ENCODE results near the gene MYCN.

Gene MYCN

GRCh38 chr2:15981646-15982045 is 41.3 kb downstream of the MYCN start:
- no peak for DNase-seq

- DNase-seq = peak in 1 of 2 experiments; percentile 15
These were observed 42.1 kb downstream of the MYCN start for GRCh38 chr2:15982285-15983044.

- no peak for DNase-seq
These were observed 43.1 kb downstream of the MYCN start for GRCh38 chr2:15983496-15983895.

- DNase-seq = no peak
These were observed 44.3 kb downstream of the MYCN start for GRCh38 chr2:15984368-15985255.

- DNase-seq = no peak
These were observed 45.2 kb downstream of the MYCN start for GRCh38 chr2:15985531-15985930.

- DNase-seq = no peak
These were observed 45.8 kb downstream of the MYCN start for GRCh38 chr2:15986068-15986560.

- no peak for DNase-seq
These were observed 46.3 kb downstream of the MYCN start for GRCh38 chr2:15986644-15987043.

GRCh38 chr2:15988733-15989132 is 48.4 kb downstream of the MYCN start:
- DNase-seq = no peak

GRCh38 chr2:15989559-15989958 is 49.2 kb downstream of the MYCN start:
- DNase-seq = no peak

GRCh38 chr2:15990151-15991101 is 50.1 kb downstream of the MYCN start:
- DNase-seq = no peak

GRCh38 chr2:15991231-15991630 is 50.9 kb downstream of the MYCN start:
- no peak for DNase-seq

- no peak for DNase-seq
These were observed 52.3 kb downstream of the MYCN start for GRCh38 chr2:15992457-15993231.

GRCh38 chr2:15993232-15993610 is 52.9 kb downstream of the MYCN start:
- DNase-seq = no peak

- no peak for DNase-seq
These were observed 53.3 kb downstream of the MYCN start for GRCh38 chr2:15993666-15994065.

- DNase-seq = no peak
These were observed 55.3 kb downstream of the MYCN start for GRCh38 chr2:15995603-15996002.
